Measurements from ENCODE around the gene GALNT5. TPM values are rescaled to one million over a fixed set of nuclear protein-coding genes. Genes with fewer than 3 reads are reported as not detected.

GALNT5 gene
- total and polyA plus RNA-seq, 2 experiments from 2014 or later, result 1.8 to 2.0 TPM

DNA sequence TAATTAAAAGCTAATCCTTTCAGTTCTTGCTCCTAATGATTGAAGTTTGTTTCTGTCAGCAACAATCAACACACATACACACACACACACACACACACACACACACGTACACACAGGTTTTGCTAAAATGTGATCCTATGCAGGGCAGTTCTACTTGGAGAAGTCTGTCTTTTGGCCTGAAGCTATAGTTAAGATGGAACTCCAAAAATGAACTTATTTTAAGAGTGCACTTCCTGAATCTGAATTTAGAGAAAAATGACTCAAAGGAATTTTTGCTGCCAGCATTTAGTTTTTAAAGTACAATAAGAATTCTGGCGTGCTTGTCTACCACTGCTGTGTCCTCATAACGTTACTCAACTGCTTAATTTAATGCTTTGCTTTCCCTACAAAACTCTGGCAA is 6.6 kb downstream of the GALNT5 start:
- Histone ChIP-seq H3K4me1 (ENCODE audit: low read depth) (peaks cover 8% of the 10 kb centered on the region), H3K4me3 (no peak overlapping the region), H3K9me3 (ENCODE audit: low read depth) (no peaks in the 10 kb centered on the region), H3K27me3 (no peaks in the 10 kb centered on the region), H3K36me3 (no peaks in the 10 kb centered on the region), H3K27ac (no peak overlapping the region)
- TF ChIP-seq, protein P1, sequence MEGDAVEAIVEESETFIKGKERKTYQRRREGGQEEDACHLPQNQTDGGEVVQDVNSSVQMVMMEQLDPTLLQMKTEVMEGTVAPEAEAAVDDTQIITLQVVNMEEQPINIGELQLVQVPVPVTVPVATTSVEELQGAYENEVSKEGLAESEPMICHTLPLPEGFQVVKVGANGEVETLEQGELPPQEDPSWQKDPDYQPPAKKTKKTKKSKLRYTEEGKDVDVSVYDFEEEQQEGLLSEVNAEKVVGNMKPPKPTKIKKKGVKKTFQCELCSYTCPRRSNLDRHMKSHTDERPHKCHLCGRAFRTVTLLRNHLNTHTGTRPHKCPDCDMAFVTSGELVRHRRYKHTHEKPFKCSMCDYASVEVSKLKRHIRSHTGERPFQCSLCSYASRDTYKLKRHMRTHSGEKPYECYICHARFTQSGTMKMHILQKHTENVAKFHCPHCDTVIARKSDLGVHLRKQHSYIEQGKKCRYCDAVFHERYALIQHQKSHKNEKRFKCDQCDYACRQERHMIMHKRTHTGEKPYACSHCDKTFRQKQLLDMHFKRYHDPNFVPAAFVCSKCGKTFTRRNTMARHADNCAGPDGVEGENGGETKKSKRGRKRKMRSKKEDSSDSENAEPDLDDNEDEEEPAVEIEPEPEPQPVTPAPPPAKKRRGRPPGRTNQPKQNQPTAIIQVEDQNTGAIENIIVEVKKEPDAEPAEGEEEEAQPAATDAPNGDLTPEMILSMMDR (IDR thresholded peaks at IDR 0.05; ENCODE audit: low read depth, low read length), result no peak
- peak in 1 of 2 donors; percentile 27 for DNase-seq (ENCODE audit: low read depth in 1 of 2, low spot score in 1 of 2)

DNA sequence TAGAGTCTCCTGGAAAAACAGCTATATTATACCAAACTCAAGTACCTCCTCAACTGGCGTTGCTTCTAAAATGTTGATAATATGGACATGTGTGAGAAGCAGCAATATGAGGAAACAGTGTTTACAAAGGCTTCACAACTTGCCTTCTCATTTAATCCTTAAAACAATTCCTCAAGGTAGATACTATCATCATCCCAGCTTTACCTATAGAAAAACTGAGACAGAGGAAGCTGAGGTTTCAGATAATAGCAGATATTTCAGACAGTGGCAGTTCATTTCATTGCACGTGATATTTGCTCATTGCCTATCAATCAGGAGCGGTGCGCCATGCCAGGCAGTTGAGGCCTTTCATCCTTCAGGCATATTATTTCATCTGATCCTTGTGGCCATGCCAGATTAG is 8.3 kb downstream of the GALNT5 start:
- DNase-seq (ENCODE audit: low read depth in 1 of 2, low spot score in 1 of 2), result no peak
- H3K27ac ChIP-seq, result no peak overlapping the region
- TF ChIP-seq, protein P1 (IDR thresholded peaks at IDR 0.05; ENCODE audit: low read depth, low read length), result no peak

DNA sequence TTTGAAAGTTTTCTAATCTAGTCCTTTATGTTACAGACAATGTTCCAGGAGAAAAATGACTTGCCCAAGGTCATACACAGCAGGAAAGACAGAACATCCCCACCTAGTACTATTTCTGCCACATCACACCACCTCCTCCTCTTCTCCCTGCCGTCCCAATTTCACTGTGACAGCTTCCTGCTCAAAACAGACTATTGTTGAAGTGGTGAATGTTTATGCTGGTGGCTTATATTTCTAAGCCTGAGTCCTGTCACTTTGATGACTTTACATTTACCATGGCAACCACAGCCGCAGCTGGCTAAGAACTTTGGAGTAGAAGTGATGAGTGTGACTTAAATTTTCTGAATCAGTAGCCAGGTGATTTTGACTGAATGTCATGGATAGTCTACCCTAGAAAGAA is 10.0 kb downstream of the GALNT5 start:
- no peak overlapping the region for H3K27ac ChIP-seq
- no peaks in the 10 kb centered on the region for H3K9me3 ChIP-seq (ENCODE audit: low read depth)
- H3K36me3 ChIP-seq, result no peaks in the 10 kb centered on the region
- no peak for DNase-seq (ENCODE audit: low read depth in 1 of 2, low spot score in 1 of 2)
- H3K4me1 ChIP-seq (ENCODE audit: low read depth), result no peaks in the 10 kb centered on the region
- H3K27me3 ChIP-seq, result no peaks in the 10 kb centered on the region
- H3K4me3 ChIP-seq, result no peak overlapping the region
- TF ChIP-seq, protein P1 (IDR thresholded peaks at IDR 0.05; ENCODE audit: low read depth, low read length), result no peak

More for the DNA sequence above, 8.3 kb downstream of the GALNT5 start:
- Histone ChIP-seq H3K27me3 (no peaks in the 10 kb centered on the region), H3K9me3 (ENCODE audit: low read depth) (no peaks in the 10 kb centered on the region), H3K36me3 (no peaks in the 10 kb centered on the region), H3K4me1 (ENCODE audit: low read depth) (peaks cover 8% of the 10 kb centered on the region), H3K4me3 (no peak overlapping the region)

DNA sequence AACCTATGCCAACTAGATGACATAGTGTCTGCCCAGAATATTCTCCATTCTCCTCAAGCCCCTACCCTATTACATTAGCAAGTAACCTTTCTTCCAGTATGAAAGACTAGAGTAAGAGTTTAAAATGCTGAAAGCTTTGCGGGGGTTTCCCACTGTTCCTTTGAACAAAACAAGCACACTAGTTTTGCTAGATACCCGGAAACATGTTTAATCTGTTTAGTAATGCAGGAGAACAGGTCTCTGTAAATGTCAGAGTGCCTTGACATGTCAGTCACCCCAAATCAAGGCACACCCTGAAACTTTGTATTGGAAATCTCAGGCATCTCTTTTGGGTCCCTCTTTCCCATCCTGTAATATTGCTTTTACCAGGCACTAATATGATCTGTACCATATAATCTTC is 11.6 kb downstream of the GALNT5 start:
- Histone ChIP-seq H3K9me3 (ENCODE audit: low read depth) (no peaks in the 10 kb centered on the region), H3K27ac (no peak overlapping the region), H3K36me3 (no peaks in the 10 kb centered on the region), H3K4me1 (ENCODE audit: low read depth) (no peaks in the 10 kb centered on the region), H3K27me3 (no peaks in the 10 kb centered on the region), H3K4me3 (no peak overlapping the region)
- TF ChIP-seq, protein P1 (IDR thresholded peaks at IDR 0.05; ENCODE audit: low read depth, low read length), result no peak
- DNase-seq (ENCODE audit: low read depth in 1 of 2, low spot score in 1 of 2), result no peak

DNA sequence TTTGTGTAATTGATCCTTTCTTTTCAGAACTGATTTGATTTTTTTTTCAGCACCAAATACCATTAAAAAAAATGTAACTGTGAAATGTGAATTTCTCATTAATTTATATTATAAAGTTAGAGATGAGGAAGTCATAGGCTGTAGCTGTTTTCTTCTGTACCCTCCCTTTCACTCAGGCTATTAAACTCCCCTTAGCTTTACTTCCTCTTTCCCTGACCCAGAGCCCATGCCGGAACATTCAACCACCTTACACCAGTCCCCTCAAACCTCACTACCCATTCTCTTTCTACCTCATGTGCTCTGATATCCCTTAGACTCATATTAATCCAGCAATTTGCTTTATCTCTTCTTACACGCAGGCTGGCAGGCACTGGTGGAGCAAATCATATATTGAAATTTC is 12.4 kb downstream of the GALNT5 start:
- no peaks in the 10 kb centered on the region for H3K4me1 ChIP-seq (ENCODE audit: low read depth)
- no peaks in the 10 kb centered on the region for H3K36me3 ChIP-seq
- H3K4me3 ChIP-seq, result no peak overlapping the region
- no peaks in the 10 kb centered on the region for H3K27me3 ChIP-seq
- DNase-seq (ENCODE audit: low read depth in 1 of 2, low spot score in 1 of 2), result no peak
- H3K9me3 ChIP-seq (ENCODE audit: low read depth), result no peaks in the 10 kb centered on the region
- TF ChIP-seq, protein P1 (IDR thresholded peaks at IDR 0.05; ENCODE audit: low read depth, low read length), result no peak
- H3K27ac ChIP-seq, result no peak overlapping the region
